H9 (cell line): Measurements from ENCODE around the gene GGT5. TPM values are rescaled to one million over a fixed set of nuclear protein-coding genes. Genes with fewer than 3 reads are reported as not detected.
"Not testable (repeated sequence)": the region's sequence is repeated elsewhere in the genome, so short reads cannot be mapped to it uniquely, and the experiment has no call there.

ENCODE experiments used
- DNase-seq: peaks from one replicate; pipeline ENCODE4 v3.0.0-alpha.2; 2017
- H2AFZ ChIP-seq: one replicate; pipeline ENCODE4 v1.6.1; 2013; ENCODE audit warnings: mild to moderate bottlenecking, low read length, control low read depth, moderate library complexity
- H2AK5ac ChIP-seq: 2 replicates; pipeline ENCODE4 v1.6.1; 2013; ENCODE audit warnings: low read length, control low read depth, mixed read lengths; ENCODE audit not compliant: insufficient read length
- H2BK120ac ChIP-seq: one replicate; pipeline ENCODE4 v1.6.1; 2013; ENCODE audit warnings: low read depth, mild to moderate bottlenecking, low read length, control low read depth, inconsistent platforms; ENCODE audit not compliant: poor library complexity, severe bottlenecking
- H2BK12ac ChIP-seq: 2 replicates; pipeline ENCODE4 v1.6.1; 2013; ENCODE audit warnings: low read length, control low read depth, mixed read lengths, low read depth; ENCODE audit not compliant: insufficient read length
- H2BK15ac ChIP-seq: 2 replicates; pipeline ENCODE4 v1.6.1; 2013; ENCODE audit warnings: low read depth, low read length, control low read depth
- H2BK20ac ChIP-seq: one replicate; pipeline ENCODE4 v1.6.1; 2013; ENCODE audit warnings: low read depth, mild to moderate bottlenecking, low read length, control low read depth, inconsistent platforms; ENCODE audit not compliant: poor library complexity, severe bottlenecking
- H2BK5ac ChIP-seq: 2 replicates; pipeline ENCODE4 v1.6.1; 2013; ENCODE audit warnings: low read length, control low read depth, mixed read lengths; ENCODE audit not compliant: insufficient read length
- H3K14ac ChIP-seq: 2 replicates; pipeline ENCODE4 v1.6.1; 2013; ENCODE audit warnings: low read length, control low read depth; ENCODE audit not compliant: insufficient read depth
- H3K18ac ChIP-seq: 2 replicates; pipeline ENCODE4 v1.6.1; 2013; ENCODE audit warnings: low read depth, mild to moderate bottlenecking, mixed read lengths, low read length, control low read depth; ENCODE audit not compliant: insufficient read length
- H3K23ac ChIP-seq: 2 replicates; pipeline ENCODE4 v1.6.1; 2013; ENCODE audit warnings: low read length, control low read depth, mixed read lengths, low read depth; ENCODE audit not compliant: insufficient read length
- H3K23me2 ChIP-seq: 2 replicates; pipeline ENCODE4 v1.6.1; 2013; ENCODE audit warnings: low read depth, mild to moderate bottlenecking, mixed read lengths, low read length, control low read depth; ENCODE audit not compliant: insufficient read length, poor library complexity, severe bottlenecking
- H3K27ac ChIP-seq: 2 replicates; pipeline ENCODE4 v1.5.1; 2013; ENCODE audit warnings: low read length, control low read depth, mixed read lengths, low read depth; ENCODE audit not compliant: insufficient read length
- H3K27me3 ChIP-seq: 2 replicates; pipeline ENCODE4 v1.6.1; 2013; ENCODE audit warnings: low read length, control low read depth, inconsistent platforms; ENCODE audit not compliant: insufficient read depth
- H3K4ac ChIP-seq: 2 replicates; pipeline ENCODE4 v1.6.1; 2013; ENCODE audit warnings: low read depth, mild to moderate bottlenecking, control low read depth, inconsistent platforms, low read length, moderate library complexity
- H3K4me1 ChIP-seq: 2 replicates; pipeline ENCODE4 v1.6.1; 2013; ENCODE audit warnings: low read length, control low read depth, inconsistent platforms; ENCODE audit not compliant: insufficient read depth
- H3K4me2 ChIP-seq: 2 replicates; pipeline ENCODE4 v1.6.1; 2013; ENCODE audit warnings: low read length, control low read depth, mixed read lengths; ENCODE audit not compliant: insufficient read length, insufficient read depth
- H3K56ac ChIP-seq: 2 replicates; pipeline ENCODE4 v1.6.1; 2013; ENCODE audit warnings: low read depth, mild to moderate bottlenecking, mixed read lengths, low read length, control low read depth; ENCODE audit not compliant: insufficient read length
- H3K79me1 ChIP-seq: 2 replicates; pipeline ENCODE4 v1.6.1; 2013; ENCODE audit warnings: low read depth, mild to moderate bottlenecking, moderate library complexity, low read length, control low read depth, inconsistent platforms; ENCODE audit not compliant: insufficient read depth, poor library complexity, severe bottlenecking
- H3K79me2 ChIP-seq: 2 replicates; pipeline ENCODE4 v1.6.1; 2013; ENCODE audit warnings: low read length, control low read depth, inconsistent platforms; ENCODE audit not compliant: insufficient read depth
- H3K9ac ChIP-seq: 2 replicates; pipeline ENCODE4 v1.6.1; 2013; ENCODE audit warnings: low read length, control low read depth, mixed read lengths; ENCODE audit not compliant: insufficient read length; ENCODE audit errors: extremely low read depth
- H3K9me3 ChIP-seq: one replicate; pipeline ENCODE4 v1.6.1; 2013; ENCODE audit warnings: low read depth, low read length, inconsistent platforms; ENCODE audit not compliant: control insufficient read depth
- H3T11ph ChIP-seq: one replicate; pipeline ENCODE4 v1.6.1; 2013; ENCODE audit warnings: mild to moderate bottlenecking, low read length, control low read depth, inconsistent platforms
- H4K20me1 ChIP-seq: one replicate; pipeline ENCODE4 v1.6.1; 2013; ENCODE audit not compliant: control insufficient read depth, insufficient read length, insufficient read depth
- H4K5ac ChIP-seq: 2 replicates; pipeline ENCODE4 v1.6.1; 2013; ENCODE audit warnings: low read depth, mild to moderate bottlenecking, mixed read lengths, low read length, control low read depth; ENCODE audit not compliant: insufficient read length
- H4K8ac ChIP-seq: replicated peaks from 2 replicates; pipeline ENCODE4 v1.6.1; 2013; ENCODE audit warnings: low read length, control low read depth, mixed read lengths, low read depth; ENCODE audit not compliant: insufficient read length
- H4K91ac ChIP-seq: 2 replicates; pipeline ENCODE4 v1.6.1; 2013; ENCODE audit warnings: low read depth, mild to moderate bottlenecking, moderate library complexity, mixed read lengths, low read length, control low read depth; ENCODE audit not compliant: insufficient read length
- H3K27ac Mint-ChIP-seq, 3 experiments: 2 replicates in 2 of 3; 3 replicates in 1 of 3; pipeline ENCODE4 v1.8.0; 2020 to 2021; ENCODE audit warnings: mixed read lengths in 3 of 3, mild to moderate bottlenecking in 1 of 3, moderate library complexity in 1 of 3
- H3K27me3 Mint-ChIP-seq: 2 replicates; pipeline ENCODE4 v1.8.0; 2021; ENCODE audit warnings: low read depth, mild to moderate bottlenecking, moderate library complexity, mixed read lengths
- H3K36me3 Mint-ChIP-seq, 3 experiments: 2 replicates in 2 of 3; 3 replicates in 1 of 3; pipeline ENCODE4 v1.8.0; 2020 to 2021; ENCODE audit warnings: low read depth in 3 of 3, mixed read lengths in 3 of 3; ENCODE audit not compliant: insufficient read depth in 1 of 3
- H3K4me1 Mint-ChIP-seq, 2 experiments: 2 replicates each; pipeline ENCODE4 v1.8.0; 2020; ENCODE audit warnings: mixed read lengths in 2 of 2
- H3K4me3 Mint-ChIP-seq, 2 experiments: 2 replicates in 1 of 2; 3 replicates in 1 of 2; pipeline ENCODE4 v1.8.0; 2020 to 2021; ENCODE audit warnings: mild to moderate bottlenecking in 2 of 2, mixed read lengths in 2 of 2, moderate library complexity in 1 of 2
- H3K9me3 Mint-ChIP-seq, 2 experiments: 2 replicates in 1 of 2; 3 replicates in 1 of 2; pipeline ENCODE4 v1.8.0; 2020; ENCODE audit warnings: mild to moderate bottlenecking in 2 of 2, mixed read lengths in 2 of 2, moderate library complexity in 1 of 2
- WGBS: extraction: QIAGEN DNeasy Blood & Tissue Kit; methylation state at CpG from one replicate; pipeline ENCODE4 v1.1.7; 2013; ENCODE audit warnings: missing lambda C conversion rate, low lambda C conversion rate, mixed read lengths; ENCODE audit not compliant: insufficient read length; ENCODE audit errors: extremely low coverage; 5-methylcytosine and 5-hydroxymethylcytosine counted together
- total RNA-seq: library from RNA; stranded (reverse); gene quantifications from 2 replicates; pipeline ENCODE4 v1.2.1, GENCODE V29; 2021

The GGT5 gene
- total RNA-seq, 1 experiment from 2014 or later = 0.20 TPM

DNA sequence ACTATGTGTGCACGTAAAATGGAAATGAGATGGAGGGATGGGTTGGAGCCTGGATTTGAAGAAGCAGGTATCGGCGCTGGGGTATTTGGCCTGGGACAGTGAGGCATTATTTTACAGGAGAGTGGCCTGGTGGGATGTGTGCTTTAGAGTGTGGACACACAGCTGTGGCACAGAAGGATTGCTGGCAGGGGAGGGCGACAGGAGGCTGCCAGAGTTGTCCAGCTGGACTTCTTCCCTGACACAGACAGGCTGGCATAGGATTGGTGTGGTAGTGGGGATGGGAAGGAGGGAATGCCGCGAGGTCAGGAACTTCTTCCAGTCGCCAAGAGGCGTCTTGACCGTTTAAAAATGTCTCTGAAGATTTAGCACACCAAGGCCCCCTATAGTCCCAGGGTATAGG is 42.3 kb upstream of the GGT5 start:
- H3K9ac ChIP-seq, H2BK120ac ChIP-seq, H3K27me3 ChIP-seq, H3K4ac ChIP-seq, H4K91ac ChIP-seq, H3K4me2 ChIP-seq, H3T11ph ChIP-seq, H3K27ac ChIP-seq, H3K36me3 Mint-ChIP-seq, H4K20me1 ChIP-seq, H2BK20ac ChIP-seq, H2BK5ac ChIP-seq, DNase-seq, H3K18ac ChIP-seq, H3K27me3 Mint-ChIP-seq, H3K14ac ChIP-seq, H3K23me2 ChIP-seq, H2AFZ ChIP-seq, H2AK5ac ChIP-seq, H3K23ac ChIP-seq, H3K79me1 ChIP-seq, H3K9me3 ChIP-seq, H3K56ac ChIP-seq, H4K5ac ChIP-seq, H3K4me1 ChIP-seq, H3K4me3 Mint-ChIP-seq, H2BK12ac ChIP-seq, H3K9me3 Mint-ChIP-seq, H4K8ac ChIP-seq, H2BK15ac ChIP-seq: not testable (repeated sequence)
- peaks cover 32 to 38% of the 10 kb centered on the region in 2 experiments for H3K4me1 Mint-ChIP-seq
- peak overlapping the region in 2 of 3 experiments; percentile 20 to 71; a peak in 5 of 7 replicates for H3K27ac Mint-ChIP-seq
- WGBS = no CpG with 5 or more reads among the region's 9 CpGs
- H3K79me2 ChIP-seq = peaks cover 12% of the 10 kb centered on the region; the same call in 1 of the 2 replicates
